GM12878 (cell line): ENCODE measurements around the gene RIC3. TPM values are rescaled to one million over a fixed set of nuclear protein-coding genes. Genes with fewer than 3 reads are reported as not detected.

ENCODE experiments used
- ATAC-seq: fragments of 200-7000 bp; cut with Tn5 transposase; 3 replicates; pipeline ENCODE4 v1.9.1; 2020; ENCODE audit warnings: mild to moderate bottlenecking, moderate library complexity
- BruUV-seq: library from RNA; stranded (reverse); fragments of 400-500 nt; replicated peaks from 2 replicates; lab custom pipeline; 2021; lab: Mats Ljungman, UMichigan
- CTCF ChIA-PET: fragments of 300-600 bp; sonication (Branson Sonifier 250); formaldehyde crosslinking; extraction: SDS; loops from one replicate; lab custom pipeline; 2021; ENCODE audit warnings: inconsistent platforms; lab: Yijun Ruan, JAX
- POLR2A ChIA-PET: fragments of 350-600 bp; formaldehyde crosslinking; extraction: SDS; loops from one replicate; lab custom pipeline; 2021; ENCODE audit warnings: inconsistent platforms; lab: Charles Lee
- RAD21 ChIA-PET: fragments of 300-600 bp; sonication (Branson Sonifier 250); formaldehyde crosslinking; loops from one replicate; lab custom pipeline; 2023; ENCODE audit warnings: antibody characterized with exemption; ENCODE audit not compliant: unreplicated experiment; lab: Charles Lee
- SMC1A ChIA-PET: fragments of 300-600 bp; sonication (Branson Sonifier 250); formaldehyde crosslinking; loops from one replicate; lab custom pipeline; 2023; ENCODE audit not compliant: unreplicated experiment, uncharacterized antibody; lab: Charles Lee
- DNase-seq: peaks from one replicate; pipeline ENCODE4 v3.0.0-alpha.2; 2011; ENCODE audit warnings: low read depth, low spot score
- FAIRE-seq: peaks from 3 replicates; lab custom pipeline; 2011; peaks lifted over from hg19 to GRCh38; lab: Jason Lieb, UNC
- H2AFZ ChIP-seq: 2 replicates; pipeline ENCODE4 v1.6.0; 2011; ENCODE audit warnings: low read depth, low read length, control low read depth; ENCODE audit not compliant: control insufficient read depth
- H3K27ac ChIP-seq: 2 replicates; pipeline ENCODE4 v1.5.1; 2011; ENCODE audit warnings: control low read depth; ENCODE audit not compliant: control insufficient read depth, insufficient read depth
- H3K27me3 ChIP-seq, 2 experiments: replicated peaks in 1 of 2; 2 replicates each; pipeline versions ENCODE4 v1.6.0 to v1.6.1; 2011; ENCODE audit warnings: low read length in 1 of 2; ENCODE audit not compliant: control insufficient read depth in 2 of 2, insufficient read depth in 2 of 2
- H3K36me3 ChIP-seq, 2 experiments: 2 replicates each; pipeline ENCODE4 v1.5.1; 2011; ENCODE audit warnings: low read length in 1 of 2; ENCODE audit not compliant: control insufficient read depth in 2 of 2, insufficient read depth in 2 of 2
- H3K4me1 ChIP-seq: 2 replicates; pipeline ENCODE4 v1.6.1; 2011; ENCODE audit warnings: mild to moderate bottlenecking, low read length, moderate library complexity, mixed read lengths; ENCODE audit not compliant: control insufficient read depth, insufficient read depth
- H3K4me2 ChIP-seq: 2 replicates; pipeline ENCODE4 v1.6.0; 2011; ENCODE audit warnings: control low read depth; ENCODE audit not compliant: control insufficient read depth, insufficient read depth
- H3K4me3 ChIP-seq: fragments of 200-600 bp; sonication (generic); 2 replicates; pipeline ENCODE4 v1.5.1; 2016
- H3K79me2 ChIP-seq: 2 replicates; pipeline ENCODE4 v1.6.0; 2011; ENCODE audit warnings: low read length; ENCODE audit not compliant: control insufficient read depth, insufficient read depth
- H3K9ac ChIP-seq: 2 replicates; pipeline ENCODE4 v1.8.0; 2011; ENCODE audit warnings: low read length, control low read depth, mixed read lengths; ENCODE audit not compliant: control insufficient read depth, insufficient read depth
- H3K9me3 ChIP-seq: replicated peaks from 3 replicates; pipeline ENCODE4 v1.5.1; 2011; ENCODE audit warnings: mild to moderate bottlenecking, low read length; ENCODE audit not compliant: control insufficient read depth, insufficient read depth
- H4K20me1 ChIP-seq: 2 replicates; pipeline ENCODE4 v1.6.0; 2011; ENCODE audit not compliant: control insufficient read depth, insufficient read depth
- E2F4 ChIP-seq: IDR thresholded peaks from 2 replicates; pipeline ENCODE4 v1.6.1; 2012; ENCODE audit warnings: low read depth, low read length, improper control_type of control experiment
- IRF4 ChIP-seq: IDR thresholded peaks from 2 replicates; pipeline ENCODE4 v1.6.1; 2011; ENCODE audit warnings: low read depth, low read length
- JUND ChIP-seq: IDR thresholded peaks from 2 replicates; pipeline ENCODE4 v1.6.1; 2012; ENCODE audit warnings: low read depth, mild to moderate bottlenecking, low read length, improper control_type of control experiment, moderate library complexity
- MEF2B ChIP-seq: fragments of 450-650 bp; IDR thresholded peaks from 2 replicates; pipeline ENCODE4 v1.6.1; 2018; ENCODE audit warnings: mild to moderate bottlenecking, moderate library complexity; ENCODE audit not compliant: partially characterized antibody, poor library complexity, severe bottlenecking
- MTA3 ChIP-seq: IDR thresholded peaks from 2 replicates; pipeline ENCODE4 v1.6.1; 2012; ENCODE audit warnings: low read length, inconsistent platforms, borderline replicate concordance
- NBN ChIP-seq: fragments of 450-650 bp; IDR thresholded peaks from 2 replicates; pipeline ENCODE4 v1.6.1; 2016
- POLR2AphosphoS5 ChIP-seq: IDR thresholded peaks from 2 replicates; pipeline ENCODE4 v1.6.1; 2011; ENCODE audit warnings: mild to moderate bottlenecking, low read length, inconsistent platforms
- ZNF622 ChIP-seq: fragments of 450-650 bp; IDR thresholded peaks from 2 replicates; pipeline ENCODE4 v1.6.1; 2017; ENCODE audit warnings: mild to moderate bottlenecking, inconsistent platforms
- in situ Hi-C: fragments of 300-500 bp; cut with MboI; formaldehyde crosslinking; loops from 9 replicates; pipeline ENCODE4 v1.14.3; 2018; ENCODE audit warnings: mixed read lengths
- intact Hi-C: fragments of 100-400 bp; cut with micrococcal nuclease; formaldehyde crosslinking; loops from one replicate; pipeline ENCODE4 v1.14.2; 2022; ENCODE audit not compliant: unreplicated experiment
- polyA plus RNA-seq, 11 experiments: library from polyadenylated mRNA; depleted of rRNA in 4 of 11; unstranded in 6 of 11; stranded (reverse) in 5 of 11; fragments of >200 nt; fragmentation: Nextera tagmentation in 4 of 11; fragmentation: Illumina TruSeq in 1 of 11; extraction: Ambion mirVana in 4 of 11; extraction: Trizol in 1 of 11; gene quantifications; 1 replicate in 1 of 11; 2 replicates in 10 of 11; pipeline versions ENCODE4 v1.2.1 to v1.2.3, GENCODE V29; 2011 to 2016; ENCODE audit warnings: inconsistent platforms in 2 of 11, missing spikeins in 2 of 11, low read depth in 1 of 11
- total RNA-seq, 4 experiments: library from RNA; depleted of rRNA in 3 of 4; stranded (reverse); fragments of >200 nt in 3 of 4; fragmentation: Illumina TruSeq in 1 of 4; extraction: Trizol in 1 of 4; gene quantifications; 2 replicates each; pipeline versions ENCODE4 v1.2.1 to v1.2.3, GENCODE V29; 2013 to 2021

Gene RIC3
- total and polyA plus RNA-seq, 10 of the 15 experiments (the other 5 are each of a cell fraction or from before 2014, with no cell fraction given), result 0.90 to 8.9 (median 2.2) TPM

GRCh38 chr11:8109675-8110074 is 59.1 kb downstream of the RIC3 start:
- intact Hi-C loops (no loop called here), in situ Hi-C loops (no loop called here)
- BruUV-seq, result no TSS peak
- TF ChIP-seq IRF4 (no peak), MEF2B (no peak), JUND (no peak), E2F4 (no peak), ZNF622 (no peak), NBN (no peak), MTA3 (no peak), POLR2AphosphoS5 (no peak)
- ChIA-PET RAD21 (interaction anchor here (1.9 kb wide), 1 partner anchor 10 kb away, joined by 5 read pairs; no protein-coding TSS in a partner anchor), CTCF (interaction anchor here (1.0 to 5.4 kb wide), 2 partner anchors 10 to 76 kb away, joined by 5 to 44 read pairs; no protein-coding TSS in a partner anchor), SMC1A (no interaction called here), POLR2A (interaction anchor here (0.8 kb wide), 1 partner anchor 650 kb away, joined by 3 read pairs; no protein-coding TSS in a partner anchor)
- Histone ChIP-seq H3K27me3 (no peaks in the 10 kb centered on the region), H3K27ac (no peak overlapping the region), H4K20me1 (no peaks in the 10 kb centered on the region), H3K4me1 (no peaks in the 10 kb centered on the region), H3K9ac (no peak overlapping the region), H2AFZ (no peak overlapping the region), H3K4me3 (no peak overlapping the region), H3K79me2 (no peaks in the 10 kb centered on the region), H3K36me3 (peaks cover 0 to 5% of the 10 kb centered on the region in 2 experiments; a peak in 2 of 4 replicates), H3K4me2 (no peak overlapping the region), H3K9me3 (no peaks in the 10 kb centered on the region; the same call in 2 of the 3 replicates)
- no peak for DNase-seq
- ATAC-seq, result no peak
- no peak for FAIRE-seq
